ENCODE results near the gene SEC14L2. TPM values are rescaled to one million over a fixed set of nuclear protein-coding genes. Genes with fewer than 3 reads are reported as not detected.

SEC14L2 gene
- total RNA-seq, 1 experiment from 2014 or later = 3.9 TPM

DNA sequence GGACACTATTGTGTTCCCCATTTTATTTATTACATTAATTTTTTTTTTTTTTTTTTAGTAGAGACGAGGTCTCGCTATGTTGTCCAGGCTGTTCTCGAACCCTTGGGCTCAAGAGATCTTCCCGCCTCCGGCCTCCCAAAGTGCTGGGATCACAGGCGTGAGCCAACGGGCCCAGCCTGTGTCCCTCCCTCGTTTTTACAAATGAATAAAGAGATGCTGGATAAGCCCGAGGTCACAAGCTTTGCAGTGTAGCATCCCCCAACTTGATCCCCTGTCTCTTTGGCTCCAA lies 28.5 kb downstream of the SEC14L2 start:
- POLR2A ChIA-PET = interaction anchor here (0.5 to 3.2 kb wide), 5 partner anchors 8 to 181 kb away, joined by 3 to 35 read pairs (median 5); partner anchors contain the start of genes CCDC157, SEC14L2 and SF3A1

DNA sequence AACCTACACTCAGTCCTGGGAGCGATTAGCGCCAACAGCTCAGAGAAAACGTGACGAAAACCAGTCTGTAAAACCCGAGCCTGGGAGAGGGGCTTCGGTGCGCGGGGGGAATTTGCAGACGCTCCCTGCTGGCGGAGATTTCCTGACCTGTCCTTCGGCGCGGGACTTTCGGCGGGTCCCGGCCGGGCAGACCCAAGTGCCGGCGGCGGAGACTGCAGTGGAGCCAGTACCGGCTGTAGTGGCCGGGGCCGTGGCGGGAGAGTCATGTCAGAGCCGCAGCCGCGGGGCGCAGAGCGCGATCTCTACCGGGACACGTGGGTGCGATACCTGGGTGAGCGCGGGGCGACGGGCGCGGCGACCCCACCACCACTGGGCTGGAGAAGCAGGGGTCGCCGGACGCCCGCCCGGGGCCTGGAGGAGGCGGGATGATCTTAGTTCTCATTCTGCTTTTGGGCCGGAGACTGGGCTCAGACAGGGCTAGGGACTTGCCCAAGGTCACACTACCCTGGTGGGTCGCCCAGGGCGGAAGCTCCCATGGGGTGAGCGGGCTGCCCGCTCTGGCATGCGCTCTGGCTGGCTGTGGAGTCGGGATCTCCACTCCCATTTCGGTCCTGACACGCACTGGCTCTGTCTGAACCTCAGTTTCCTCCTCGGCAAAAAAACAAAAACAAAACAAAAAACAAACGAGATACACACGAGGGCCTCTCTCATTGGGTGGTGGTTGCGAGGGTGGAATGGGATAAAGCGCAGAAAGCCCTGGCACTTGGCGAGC lies 29.0 kb downstream of the SEC14L2 start, which contains the start of gene MTFP1:
Gene MTFP1, plus strand, starts transcription at position 153 of the 772 bp plus-strand sequence. Its CDS starts 112 bp downstream, at position 265.
- no peaks in the 10 kb centered on the region for H3K9me3 Mint-ChIP-seq
- H3K27me3 Mint-ChIP-seq (ENCODE audit: low read depth) = no peaks in the 10 kb centered on the region; the same call in 1 of the 2 replicates
- POLR2A ChIA-PET = interaction anchor here (0.5 to 3.2 kb wide), 6 partner anchors 8 to 162 kb away, joined by 3 to 35 read pairs (median 4); partner anchors contain the start of genes CCDC157, RNF215, SEC14L2 and SF3A1
- H3K36me3 Mint-ChIP-seq = peaks cover 26% of the 10 kb centered on the region
- H3K27ac Mint-ChIP-seq = peak within 1 kb of the TSS; percentile 99
- CTCF ChIA-PET = interaction anchor here (0.5 to 6.3 kb wide), 33 partner anchors 8 to 210 kb away, joined by 3 to 149 read pairs (median 5); partner anchors contain the start of genes CASTOR1, GAL3ST1, RNF215 and SEC14L2
- H3K4me3 Mint-ChIP-seq = peak within 1 kb of the TSS; percentile 83
- peak; percentile 3 for ATAC-seq
- DNase-seq (ENCODE audit: low spot score) = peak; percentile 83
- peaks cover 36% of the 10 kb centered on the region for H3K4me1 Mint-ChIP-seq
- TF ChIP-seq RELA (CRISPR knock-in tag; IDR thresholded peaks at IDR 0.05; ENCODE audit: borderline replicate concordance) (no peak), ZNF219 (CRISPR knock-in tag; IDR thresholded peaks at IDR 0.05; ENCODE audit: borderline replicate concordance) (no peak), ZNF416 (CRISPR knock-in tag; IDR thresholded peaks at IDR 0.05) (no peak), NFE2L1 (CRISPR knock-in tag; IDR thresholded peaks at IDR 0.05) (no peak), TCF7 (CRISPR knock-in tag; IDR thresholded peaks at IDR 0.05; ENCODE audit: low read depth) (no peak), ETV6 (CRISPR knock-in tag; IDR thresholded peaks at IDR 0.05) (0 out of 2 replicates have a peak, but pooled peaks have one; percentile 6), ZNF232 (CRISPR knock-in tag; IDR thresholded peaks at IDR 0.05) (0 out of 2 replicates have a peak, but pooled peaks have one; percentile 65), ZNF423 (CRISPR knock-in tag; IDR thresholded peaks at IDR 0.05) (no peak), GABPB1 (CRISPR knock-in tag; IDR thresholded peaks at IDR 0.05) (0 out of 2 replicates have a peak, but pooled peaks have one; percentile 36), CREM (CRISPR knock-in tag; IDR thresholded peaks at IDR 0.05) (peak; percentile 42; the same call in 1 of the 2 replicates), GTF2I (CRISPR knock-in tag; conservative IDR thresholded peaks at IDR 0.05) (0 out of 2 replicates have a peak, but pooled peaks have one; percentile 32), CREB1 (CRISPR knock-in tag; IDR thresholded peaks at IDR 0.05) (no peak), TEAD1 (CRISPR knock-in tag; IDR thresholded peaks at IDR 0.05) (peak; percentile 9; the same call in 1 of the 2 replicates), OVOL2 (CRISPR knock-in tag; IDR thresholded peaks at IDR 0.05; ENCODE audit: borderline replicate concordance) (no peak)
- TF ChIP-seq, protein P1, sequence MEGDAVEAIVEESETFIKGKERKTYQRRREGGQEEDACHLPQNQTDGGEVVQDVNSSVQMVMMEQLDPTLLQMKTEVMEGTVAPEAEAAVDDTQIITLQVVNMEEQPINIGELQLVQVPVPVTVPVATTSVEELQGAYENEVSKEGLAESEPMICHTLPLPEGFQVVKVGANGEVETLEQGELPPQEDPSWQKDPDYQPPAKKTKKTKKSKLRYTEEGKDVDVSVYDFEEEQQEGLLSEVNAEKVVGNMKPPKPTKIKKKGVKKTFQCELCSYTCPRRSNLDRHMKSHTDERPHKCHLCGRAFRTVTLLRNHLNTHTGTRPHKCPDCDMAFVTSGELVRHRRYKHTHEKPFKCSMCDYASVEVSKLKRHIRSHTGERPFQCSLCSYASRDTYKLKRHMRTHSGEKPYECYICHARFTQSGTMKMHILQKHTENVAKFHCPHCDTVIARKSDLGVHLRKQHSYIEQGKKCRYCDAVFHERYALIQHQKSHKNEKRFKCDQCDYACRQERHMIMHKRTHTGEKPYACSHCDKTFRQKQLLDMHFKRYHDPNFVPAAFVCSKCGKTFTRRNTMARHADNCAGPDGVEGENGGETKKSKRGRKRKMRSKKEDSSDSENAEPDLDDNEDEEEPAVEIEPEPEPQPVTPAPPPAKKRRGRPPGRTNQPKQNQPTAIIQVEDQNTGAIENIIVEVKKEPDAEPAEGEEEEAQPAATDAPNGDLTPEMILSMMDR (IDR thresholded peaks at IDR 0.05) = 0 out of 2 replicates have a peak, but pooled peaks have one; percentile 3
- TF ChIP-seq, protein P2, sequence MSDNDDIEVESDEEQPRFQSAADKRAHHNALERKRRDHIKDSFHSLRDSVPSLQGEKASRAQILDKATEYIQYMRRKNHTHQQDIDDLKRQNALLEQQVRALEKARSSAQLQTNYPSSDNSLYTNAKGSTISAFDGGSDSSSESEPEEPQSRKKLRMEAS (CRISPR knock-in tag; IDR thresholded peaks at IDR 0.05) = peak; percentile 31; the same call in 1 of the 2 replicates
- TF ChIP-seq, protein P3, sequence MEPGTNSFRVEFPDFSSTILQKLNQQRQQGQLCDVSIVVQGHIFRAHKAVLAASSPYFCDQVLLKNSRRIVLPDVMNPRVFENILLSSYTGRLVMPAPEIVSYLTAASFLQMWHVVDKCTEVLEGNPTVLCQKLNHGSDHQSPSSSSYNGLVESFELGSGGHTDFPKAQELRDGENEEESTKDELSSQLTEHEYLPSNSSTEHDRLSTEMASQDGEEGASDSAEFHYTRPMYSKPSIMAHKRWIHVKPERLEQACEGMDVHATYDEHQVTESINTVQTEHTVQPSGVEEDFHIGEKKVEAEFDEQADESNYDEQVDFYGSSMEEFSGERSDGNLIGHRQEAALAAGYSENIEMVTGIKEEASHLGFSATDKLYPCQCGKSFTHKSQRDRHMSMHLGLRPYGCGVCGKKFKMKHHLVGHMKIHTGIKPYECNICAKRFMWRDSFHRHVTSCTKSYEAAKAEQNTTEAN (CRISPR knock-in tag; IDR thresholded peaks at IDR 0.05) = no peak
- TF ChIP-seq, protein P4, sequence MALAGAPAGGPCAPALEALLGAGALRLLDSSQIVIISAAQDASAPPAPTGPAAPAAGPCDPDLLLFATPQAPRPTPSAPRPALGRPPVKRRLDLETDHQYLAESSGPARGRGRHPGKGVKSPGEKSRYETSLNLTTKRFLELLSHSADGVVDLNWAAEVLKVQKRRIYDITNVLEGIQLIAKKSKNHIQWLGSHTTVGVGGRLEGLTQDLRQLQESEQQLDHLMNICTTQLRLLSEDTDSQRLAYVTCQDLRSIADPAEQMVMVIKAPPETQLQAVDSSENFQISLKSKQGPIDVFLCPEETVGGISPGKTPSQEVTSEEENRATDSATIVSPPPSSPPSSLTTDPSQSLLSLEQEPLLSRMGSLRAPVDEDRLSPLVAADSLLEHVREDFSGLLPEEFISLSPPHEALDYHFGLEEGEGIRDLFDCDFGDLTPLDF (CRISPR knock-in tag; IDR thresholded peaks at IDR 0.05) = no peak
- TF ChIP-seq, protein P5, sequence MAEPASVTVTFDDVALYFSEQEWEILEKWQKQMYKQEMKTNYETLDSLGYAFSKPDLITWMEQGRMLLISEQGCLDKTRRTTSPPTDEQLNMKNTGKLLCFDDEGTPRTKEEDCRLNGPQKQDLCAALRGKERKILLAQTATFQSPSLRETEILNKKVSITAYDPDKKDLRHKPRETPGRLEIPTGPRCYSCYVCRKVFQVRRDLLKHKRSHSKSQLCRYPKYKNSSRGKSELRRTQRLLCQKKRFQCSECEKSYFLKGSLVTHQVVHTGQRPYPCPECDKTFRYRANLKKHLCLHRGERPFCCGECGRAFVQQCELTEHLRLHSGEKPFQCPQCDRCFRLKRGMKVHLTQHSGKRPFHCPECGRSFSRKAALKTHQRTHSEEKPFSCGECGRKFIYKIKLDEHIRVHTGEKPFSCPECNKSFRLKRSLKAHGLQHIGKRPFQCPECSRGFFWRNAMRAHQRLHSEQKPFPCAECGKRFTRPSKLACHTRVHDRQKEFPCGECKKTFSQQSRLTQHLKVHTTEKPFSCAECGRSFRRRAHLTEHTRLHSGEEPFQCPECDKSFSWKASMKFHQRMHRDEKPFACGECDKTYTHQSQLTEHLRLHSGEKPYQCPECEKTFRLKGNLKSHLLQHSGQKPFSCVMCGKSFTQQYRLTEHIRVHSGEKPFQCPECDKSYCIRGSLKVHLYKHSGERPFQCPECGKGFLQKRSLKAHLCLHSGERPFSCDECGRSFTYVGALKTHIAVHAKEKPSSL (CRISPR knock-in tag; conservative IDR thresholded peaks at IDR 0.05) = no peak
- TF ChIP-seq, protein P6, sequence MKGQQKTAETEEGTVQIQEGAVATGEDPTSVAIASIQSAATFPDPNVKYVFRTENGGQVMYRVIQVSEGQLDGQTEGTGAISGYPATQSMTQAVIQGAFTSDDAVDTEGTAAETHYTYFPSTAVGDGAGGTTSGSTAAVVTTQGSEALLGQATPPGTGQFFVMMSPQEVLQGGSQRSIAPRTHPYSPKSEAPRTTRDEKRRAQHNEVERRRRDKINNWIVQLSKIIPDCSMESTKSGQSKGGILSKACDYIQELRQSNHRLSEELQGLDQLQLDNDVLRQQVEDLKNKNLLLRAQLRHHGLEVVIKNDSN (CRISPR knock-in tag; IDR thresholded peaks at IDR 0.05) = 0 out of 2 replicates have a peak, but pooled peaks have one; percentile 31
- TF ChIP-seq, protein P7, sequence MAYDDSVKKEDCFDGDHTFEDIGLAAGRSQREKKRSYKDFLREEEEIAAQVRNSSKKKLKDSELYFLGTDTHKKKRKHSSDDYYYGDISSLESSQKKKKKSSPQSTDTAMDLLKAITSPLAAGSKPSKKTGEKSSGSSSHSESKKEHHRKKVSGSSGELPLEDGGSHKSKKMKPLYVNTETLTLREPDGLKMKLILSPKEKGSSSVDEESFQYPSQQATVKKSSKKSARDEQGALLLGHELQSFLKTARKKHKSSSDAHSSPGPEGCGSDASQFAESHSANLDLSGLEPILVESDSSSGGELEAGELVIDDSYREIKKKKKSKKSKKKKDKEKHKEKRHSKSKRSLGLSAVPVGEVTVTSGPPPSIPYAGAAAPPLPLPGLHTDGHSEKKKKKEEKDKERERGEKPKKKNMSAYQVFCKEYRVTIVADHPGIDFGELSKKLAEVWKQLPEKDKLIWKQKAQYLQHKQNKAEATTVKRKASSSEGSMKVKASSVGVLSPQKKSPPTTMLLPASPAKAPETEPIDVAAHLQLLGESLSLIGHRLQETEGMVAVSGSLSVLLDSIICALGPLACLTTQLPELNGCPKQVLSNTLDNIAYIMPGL (CRISPR knock-in tag; IDR thresholded peaks at IDR 0.05) = peak; percentile 72

More for the DNA sequence above, 28.5 kb downstream of the SEC14L2 start:
- CTCF ChIA-PET = interaction anchor here (0.5 to 6.3 kb wide), 16 partner anchors 12 to 182 kb away, joined by 3 to 149 read pairs (median 6); partner anchors contain the start of genes CASTOR1, RNF215 and SEC14L2
- peaks cover 36% of the 10 kb centered on the region for H3K4me1 Mint-ChIP-seq
- H3K36me3 Mint-ChIP-seq = peaks cover 31% of the 10 kb centered on the region
- H3K27ac Mint-ChIP-seq = peak overlapping the region; percentile 99
- no peak for ATAC-seq
- TF ChIP-seq TEAD4 (CRISPR knock-in tag; IDR thresholded peaks at IDR 0.05) = no peak
- TF ChIP-seq ZNF232 (CRISPR knock-in tag; IDR thresholded peaks at IDR 0.05) = no peak
- no peak for TF ChIP-seq SMAD3 (CRISPR knock-in tag; IDR thresholded peaks at IDR 0.05; ENCODE audit: borderline replicate concordance)
- no peak for TF ChIP-seq GRHL2 (CRISPR knock-in tag; IDR thresholded peaks at IDR 0.05; ENCODE audit: insufficient replicate concordance, severe bottlenecking)
- TF ChIP-seq NR2C2 (CRISPR knock-in tag; IDR thresholded peaks at IDR 0.05) = no peak
- TF ChIP-seq GABPB1 (CRISPR knock-in tag; IDR thresholded peaks at IDR 0.05) = no peak
- peak; percentile 62 for TF ChIP-seq ZNF121 (CRISPR knock-in tag; IDR thresholded peaks at IDR 0.05)
- H3K9me3 Mint-ChIP-seq = no peaks in the 10 kb centered on the region
- H3K4me3 Mint-ChIP-seq = peak overlapping the region; percentile 83
- no peak for DNase-seq (ENCODE audit: low spot score)
- no peaks in the 10 kb centered on the region; the same call in 1 of the 2 replicates for H3K27me3 Mint-ChIP-seq (ENCODE audit: low read depth)
